ENCODE results near the gene NMRK2.

NMRK2 gene

GRCh38 chr19:3958836-3959765 is 26.2 kb downstream of the NMRK2 start:
- no peak overlapping the region for H3K4me3 ChIP-seq (ENCODE audit: low read depth, low read length)
- no peak for TF ChIP-seq CTCF (IDR thresholded peaks at IDR 0.05; ENCODE audit: low read depth, low read length)
- no peak for TF ChIP-seq MYC (IDR thresholded peaks at IDR 0.05; ENCODE audit: low read depth, low read length)
- TF ChIP-seq POLR2A (IDR thresholded peaks at IDR 0.05; ENCODE audit: extremely low read depth, insufficient read length) = no peak
- TF ChIP-seq MAX (IDR thresholded peaks at IDR 0.05; ENCODE audit: low read depth, low read length) = no peak
- no peak for DNase-seq (ENCODE audit: low read depth)

GRCh38 chr19:3959766-3960131 is 26.9 kb downstream of the NMRK2 start:
- H3K4me3 ChIP-seq (ENCODE audit: low read depth, low read length) = no peak overlapping the region
- DNase-seq (ENCODE audit: low read depth) = no peak

GRCh38 chr19:3961007-3961406 is 28.1 kb downstream of the NMRK2 start:
- DNase-seq (ENCODE audit: low read depth) = no peak
- H3K4me3 ChIP-seq (ENCODE audit: low read depth, low read length) = no peak overlapping the region
- no peak for TF ChIP-seq POLR2A (IDR thresholded peaks at IDR 0.05; ENCODE audit: extremely low read depth, insufficient read length)
- TF ChIP-seq MAX (IDR thresholded peaks at IDR 0.05; ENCODE audit: low read depth, low read length) = no peak
- TF ChIP-seq CTCF (IDR thresholded peaks at IDR 0.05; ENCODE audit: low read depth, low read length) = no peak
- TF ChIP-seq MYC (IDR thresholded peaks at IDR 0.05; ENCODE audit: low read depth, low read length) = no peak

More at GRCh38 chr19:3959766-3960131, 26.9 kb downstream of the NMRK2 start:
- TF ChIP-seq MYC (IDR thresholded peaks at IDR 0.05; ENCODE audit: low read depth, low read length) (no peak), POLR2A (IDR thresholded peaks at IDR 0.05; ENCODE audit: extremely low read depth, insufficient read length) (no peak), MAX (IDR thresholded peaks at IDR 0.05; ENCODE audit: low read depth, low read length) (no peak), CTCF (IDR thresholded peaks at IDR 0.05; ENCODE audit: low read depth, low read length) (no peak)

- no peak for DNase-seq (ENCODE audit: low read depth)
- no peak for TF ChIP-seq MAX (IDR thresholded peaks at IDR 0.05; ENCODE audit: low read depth, low read length)
- TF ChIP-seq CTCF (IDR thresholded peaks at IDR 0.05; ENCODE audit: low read depth, low read length) = no peak
- H3K4me3 ChIP-seq (ENCODE audit: low read depth, low read length) = no peak overlapping the region
Observed at GRCh38 chr19:3963458-3964255, 30.8 kb downstream of the NMRK2 start.

GRCh38 chr19:3964256-3965194 is 31.7 kb downstream of the NMRK2 start:
- no peak overlapping the region for H3K4me3 ChIP-seq (ENCODE audit: low read depth, low read length)
- TF ChIP-seq MAX (IDR thresholded peaks at IDR 0.05; ENCODE audit: low read depth, low read length) (no peak), CTCF (IDR thresholded peaks at IDR 0.05; ENCODE audit: low read depth, low read length) (no peak), MYC (IDR thresholded peaks at IDR 0.05; ENCODE audit: low read depth, low read length) (no peak), POLR2A (IDR thresholded peaks at IDR 0.05; ENCODE audit: extremely low read depth, insufficient read length) (no peak)
- no peak for DNase-seq (ENCODE audit: low read depth)
